ENCODE measurements around the gene SMIM8. TPM values are rescaled to one million over a fixed set of nuclear protein-coding genes. Genes with fewer than 3 reads are reported as not detected.

Gene SMIM8
- total and polyA plus RNA-seq, 4 donors: 2.6 to 23.2 (median 8.1) TPM

GRCh38 chr6:87346700-87347099, 24.3 kb downstream of the SMIM8 start:
- H3K27ac ChIP-seq (ENCODE audit: low read depth in 1 of 2, low read length in 1 of 2): no peak overlapping the region
- no peak for TF ChIP-seq CTCF (IDR thresholded peaks at IDR 0.05; ENCODE audit: control extremely low read depth, extremely low read depth)
- 91 to 95% methylated on average over 3 of the region's 3 CpGs for WGBS, 2 donors
- H3K27me3 ChIP-seq (ENCODE audit: control insufficient read depth in 3 of 3, insufficient read depth in 3 of 3, low read length in 2 of 3): no peaks in the 10 kb centered on the region
- peaks cover 0 to 5% (median 0%) of the 10 kb centered on the region in 5 donors for H3K4me1 ChIP-seq (ENCODE audit: control insufficient read depth in 5 of 5, insufficient read depth in 5 of 5, low read length in 5 of 5)
- ATAC-seq (ENCODE audit: insufficient read depth, low FRiP score) (no peak), DNase-seq (no peak)
- no peaks in the 10 kb centered on the region for H3K9me3 ChIP-seq (ENCODE audit: control insufficient read depth in 4 of 4, insufficient read depth in 3 of 4, low read length in 3 of 4)
- H3K36me3 ChIP-seq (ENCODE audit: control insufficient read depth in 4 of 4, insufficient read depth in 4 of 4, low read length in 4 of 4): peaks cover 0 to 6% (median 0%) of the 10 kb centered on the region in 4 donors
- H3K9ac ChIP-seq (ENCODE audit: insufficient read depth in 1 of 2, low read length in 2 of 2): no peak overlapping the region
- H3K4me3 ChIP-seq: no peak overlapping the region

- Histone ChIP-seq H3K4me3 (no peak overlapping the region), H3K9ac (ENCODE audit: insufficient read depth in 1 of 2, low read length in 2 of 2) (no peak overlapping the region), H3K36me3 (ENCODE audit: control insufficient read depth in 4 of 4, insufficient read depth in 4 of 4, low read length in 4 of 4) (no peaks in the 10 kb centered on the region), H3K9me3 (ENCODE audit: control insufficient read depth in 4 of 4, insufficient read depth in 3 of 4, low read length in 3 of 4) (no peaks in the 10 kb centered on the region), H3K27me3 (ENCODE audit: control insufficient read depth in 3 of 3, insufficient read depth in 3 of 3, low read length in 2 of 3) (no peaks in the 10 kb centered on the region), H3K27ac (ENCODE audit: low read depth in 1 of 2, low read length in 1 of 2) (no peak overlapping the region), H3K4me1 (ENCODE audit: control insufficient read depth in 5 of 5, insufficient read depth in 5 of 5, low read length in 5 of 5) (no peaks in the 10 kb centered on the region)
- DNase-seq: no peak
- TF ChIP-seq CTCF (IDR thresholded peaks at IDR 0.05; ENCODE audit: control extremely low read depth, extremely low read depth): no peak
- ATAC-seq (ENCODE audit: insufficient read depth, low FRiP score): no peak
- WGBS, 2 donors: 96 to 97% methylated on average over 2 of the region's 2 CpGs
Observed at GRCh38 chr6:87349896-87350295, 27.5 kb downstream of the SMIM8 start.

DNA sequence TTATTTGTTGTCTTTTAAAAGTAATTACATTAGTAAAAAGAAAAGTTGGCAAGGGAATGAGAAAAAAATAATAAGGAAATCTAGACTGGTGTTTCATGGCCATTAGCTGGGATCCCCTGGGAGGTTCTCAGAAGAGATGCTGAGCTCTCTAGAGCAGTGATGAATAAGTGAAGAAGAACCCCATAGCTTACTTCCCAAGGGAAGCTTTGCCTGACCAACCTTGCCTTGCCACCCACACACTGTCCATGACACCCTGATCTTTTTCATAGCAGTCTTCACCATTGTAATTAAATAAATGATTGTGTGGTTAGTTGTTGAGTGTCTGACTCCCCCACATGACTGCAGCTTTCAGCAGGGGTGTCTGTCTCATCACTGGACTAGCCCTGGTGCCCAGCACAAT, 28.1 kb downstream of the SMIM8 start:
- no peaks in the 10 kb centered on the region for H3K27me3 ChIP-seq (ENCODE audit: control insufficient read depth in 3 of 3, insufficient read depth in 3 of 3, low read length in 2 of 3)
- ATAC-seq (ENCODE audit: insufficient read depth, low FRiP score) (no peak), DNase-seq (no peak)
- TF ChIP-seq CTCF (IDR thresholded peaks at IDR 0.05; ENCODE audit: control extremely low read depth, extremely low read depth): no peak
- H3K27ac ChIP-seq (ENCODE audit: low read depth in 1 of 2, low read length in 1 of 2): no peak overlapping the region
- no peak overlapping the region for H3K4me3 ChIP-seq
- no peaks in the 10 kb centered on the region for H3K36me3 ChIP-seq (ENCODE audit: control insufficient read depth in 4 of 4, insufficient read depth in 4 of 4, low read length in 4 of 4)
- H3K4me1 ChIP-seq (ENCODE audit: control insufficient read depth in 5 of 5, insufficient read depth in 5 of 5, low read length in 5 of 5): no peaks in the 10 kb centered on the region
- no peaks in the 10 kb centered on the region for H3K9me3 ChIP-seq (ENCODE audit: control insufficient read depth in 4 of 4, insufficient read depth in 3 of 4, low read length in 3 of 4)
- no peak overlapping the region for H3K9ac ChIP-seq (ENCODE audit: insufficient read depth in 1 of 2, low read length in 2 of 2)

DNA sequence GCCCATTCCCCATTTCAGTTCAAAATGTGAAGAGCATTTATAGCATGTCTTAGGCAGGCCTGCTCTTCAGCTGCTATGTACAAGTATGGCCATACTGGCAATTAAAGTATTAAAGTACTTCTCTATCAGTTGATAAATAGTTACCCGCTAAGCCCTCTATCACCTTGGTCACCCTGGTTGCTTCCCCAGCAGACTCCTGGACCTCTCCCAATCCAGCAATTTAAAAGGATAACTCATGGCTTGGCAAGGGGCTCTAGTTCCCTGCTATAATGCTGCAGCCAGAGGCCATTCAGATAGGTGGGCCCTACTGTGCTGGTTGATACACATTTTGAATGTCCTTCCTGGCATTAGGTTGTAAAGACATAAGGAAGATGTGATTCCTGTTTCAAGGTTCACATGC, 29.2 kb downstream of the SMIM8 start:
- ATAC-seq (ENCODE audit: insufficient read depth, low FRiP score): no peak
- no peak for DNase-seq
- Histone ChIP-seq H3K4me1 (ENCODE audit: control insufficient read depth in 5 of 5, insufficient read depth in 5 of 5, low read length in 5 of 5) (no peaks in the 10 kb centered on the region), H3K36me3 (ENCODE audit: control insufficient read depth in 4 of 4, insufficient read depth in 4 of 4, low read length in 4 of 4) (peaks cover 0 to 3% (median 0%) of the 10 kb centered on the region in 4 donors), H3K27me3 (ENCODE audit: control insufficient read depth in 3 of 3, insufficient read depth in 3 of 3, low read length in 2 of 3) (no peaks in the 10 kb centered on the region), H3K27ac (ENCODE audit: low read depth in 1 of 2, low read length in 1 of 2) (no peak overlapping the region), H3K9ac (ENCODE audit: insufficient read depth in 1 of 2, low read length in 2 of 2) (no peak overlapping the region), H3K4me3 (no peak overlapping the region), H3K9me3 (ENCODE audit: control insufficient read depth in 4 of 4, insufficient read depth in 3 of 4, low read length in 3 of 4) (no peaks in the 10 kb centered on the region)
- TF ChIP-seq CTCF (IDR thresholded peaks at IDR 0.05; ENCODE audit: control extremely low read depth, extremely low read depth): no peak
- WGBS, 2 donors: 88 to 96% methylated on average over 1 of the region's 1 CpG

All from lung (tissue), 12 donors.